Activated T-cell treated with anti-CD3 and anti-CD28 coated beads, Interleukin-2, amount 50 U/mL, for 48 hours (primary cell): ENCODE results near the gene PSME1.
"Not testable (repeated sequence)": the region's sequence is repeated elsewhere in the genome, so short reads cannot be mapped to it uniquely, and the experiment has no call there.

Experiments
- DNase-seq, 2 experiments: peaks; one replicate each; pipeline ENCODE4 v3.0.0-alpha.2; 2020

PSME1 gene

DNA sequence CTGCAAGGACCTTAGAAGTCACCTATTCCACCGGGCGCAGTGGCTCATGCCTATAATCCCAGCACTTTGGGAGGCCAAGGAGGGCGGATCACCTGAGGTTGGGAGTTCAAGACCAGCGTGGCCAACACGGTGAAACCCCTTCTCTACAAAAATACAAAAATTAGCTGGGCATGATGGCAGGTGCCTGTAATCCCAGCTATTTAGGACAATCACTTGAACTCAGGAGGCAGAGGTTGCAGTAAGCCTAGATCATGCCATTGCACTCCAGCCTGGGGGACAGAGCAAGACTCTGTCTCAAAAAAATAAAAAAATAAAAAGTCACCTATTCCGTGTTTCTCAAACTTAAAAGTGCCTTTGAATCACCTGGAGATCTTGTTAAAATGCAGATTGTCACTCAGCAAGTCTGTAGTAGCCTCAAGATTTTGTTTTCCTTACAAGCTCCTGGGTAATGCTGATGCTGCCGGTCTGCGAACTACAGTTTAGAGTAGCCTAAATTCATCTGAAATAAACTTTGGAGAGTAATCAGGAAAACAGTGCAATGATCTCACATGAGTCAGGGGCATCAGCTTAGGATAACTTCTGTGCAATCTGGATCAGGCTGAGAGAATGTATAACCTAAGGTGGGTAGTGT lies 30.3 kb upstream of the PSME1 start:
- not testable (repeated sequence) for DNase-seq

DNA sequence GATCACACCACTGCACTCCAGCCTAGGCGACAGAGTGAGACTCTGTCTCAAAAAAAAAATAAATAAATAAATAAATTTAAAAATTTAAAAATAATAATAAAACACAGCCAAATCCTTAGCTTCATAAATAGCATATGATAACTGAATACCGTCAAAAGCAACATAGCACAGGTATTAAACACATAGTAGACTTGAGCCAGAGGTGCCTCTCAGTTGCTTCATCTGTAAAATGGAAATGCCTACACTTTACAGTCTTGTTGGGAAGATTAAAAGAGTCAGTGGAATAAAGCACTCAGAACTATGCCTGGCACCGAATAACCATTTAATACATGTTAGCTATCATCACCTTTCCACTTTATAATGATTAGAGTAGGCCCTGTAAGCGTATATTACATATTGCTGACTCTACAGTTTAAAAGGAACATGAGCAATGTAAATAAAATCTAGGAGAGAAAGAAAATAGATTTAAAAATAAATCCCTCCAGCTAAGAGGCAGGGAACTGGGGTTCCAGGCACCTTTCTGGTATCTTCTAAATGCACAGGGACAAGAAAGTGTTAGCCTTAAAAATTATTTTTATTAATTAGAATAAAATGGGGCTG lies 29.2 kb upstream of the PSME1 start:
- DNase-seq, result no peak

DNA sequence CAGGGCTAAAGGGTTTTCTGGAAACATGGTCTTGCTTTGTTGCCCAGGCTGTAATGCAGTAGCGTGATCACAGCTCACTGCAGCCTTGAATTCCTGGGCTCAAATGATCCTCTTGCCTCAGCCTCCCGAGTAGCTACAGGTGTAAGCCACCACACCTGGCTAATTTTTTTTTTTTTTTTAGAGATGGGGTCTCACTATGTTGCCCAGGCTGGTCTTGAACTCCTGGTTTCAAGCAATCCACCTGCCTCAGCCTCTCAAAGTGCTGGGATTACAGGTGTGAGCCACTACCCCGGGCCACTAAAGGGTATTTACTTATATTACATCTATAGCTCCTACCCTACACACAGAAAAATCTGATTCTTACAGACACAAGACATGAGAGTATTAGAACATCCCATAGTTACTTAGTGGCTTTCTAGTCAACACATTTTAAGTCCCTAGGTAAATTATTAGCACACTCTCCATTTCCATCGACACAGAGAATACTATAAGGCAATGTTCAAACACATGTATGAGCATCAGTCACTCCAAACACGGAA lies 27.6 kb upstream of the PSME1 start:
- no peak for DNase-seq

DNA sequence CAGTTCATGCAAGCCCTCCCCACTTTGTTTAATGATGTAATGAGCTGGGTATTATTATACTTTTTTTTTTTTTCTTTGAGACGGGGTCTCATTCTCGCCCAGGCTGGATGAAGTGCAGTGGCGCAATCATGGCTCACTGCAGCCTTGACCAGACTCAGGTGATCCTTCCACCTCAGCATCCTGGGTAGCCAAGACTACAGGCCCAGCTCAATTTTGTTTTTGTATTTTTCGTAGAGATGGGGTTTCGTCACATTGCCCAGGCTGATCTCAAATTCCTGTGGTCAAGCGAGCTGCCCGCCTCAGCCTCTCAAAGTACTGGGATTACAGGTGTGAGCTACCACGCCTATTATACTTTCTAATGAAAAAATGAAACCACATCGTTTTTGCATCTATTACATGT lies 25.9 kb upstream of the PSME1 start:
- DNase-seq, result no peak

DNA sequence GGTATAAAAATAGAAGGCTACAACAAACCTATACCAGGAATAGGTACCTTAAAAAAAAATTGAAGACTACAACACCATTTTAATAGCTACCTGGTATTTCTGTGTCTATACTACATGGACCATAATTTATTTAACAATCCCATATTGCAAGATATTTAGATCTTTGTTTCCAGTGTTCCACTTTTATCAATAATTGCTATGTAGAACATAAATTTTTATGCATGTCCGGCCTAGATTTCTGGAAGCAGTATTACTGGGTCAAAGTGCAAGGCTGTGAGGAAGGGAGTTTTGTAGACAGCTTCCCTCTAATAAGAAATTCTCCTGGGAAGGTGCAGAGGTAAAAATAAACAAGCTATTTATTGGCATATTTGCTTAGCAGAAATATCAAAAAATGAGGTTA lies 25.5 kb upstream of the PSME1 start:
- no peak for DNase-seq

DNA sequence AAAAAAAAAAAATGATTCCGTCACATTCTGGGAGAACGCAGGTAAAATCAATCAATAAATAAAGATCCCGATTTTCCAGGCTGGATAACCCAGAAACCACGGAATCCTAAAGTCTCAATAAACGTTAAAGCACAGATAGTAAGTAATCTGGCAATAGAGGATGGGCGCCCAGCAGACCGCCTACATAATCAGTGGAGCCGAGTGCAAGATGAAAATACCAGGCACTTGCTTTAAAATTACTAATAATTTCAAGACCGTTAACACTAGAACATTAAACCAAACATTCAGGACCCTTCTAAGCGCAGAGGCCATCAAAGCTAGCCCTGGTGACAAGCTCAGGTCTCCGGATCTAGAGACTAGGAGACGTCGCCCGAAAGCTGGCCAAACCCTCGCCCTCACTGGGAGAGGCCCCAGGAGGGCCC lies 22.6 kb upstream of the PSME1 start:
- no peak for DNase-seq

DNA sequence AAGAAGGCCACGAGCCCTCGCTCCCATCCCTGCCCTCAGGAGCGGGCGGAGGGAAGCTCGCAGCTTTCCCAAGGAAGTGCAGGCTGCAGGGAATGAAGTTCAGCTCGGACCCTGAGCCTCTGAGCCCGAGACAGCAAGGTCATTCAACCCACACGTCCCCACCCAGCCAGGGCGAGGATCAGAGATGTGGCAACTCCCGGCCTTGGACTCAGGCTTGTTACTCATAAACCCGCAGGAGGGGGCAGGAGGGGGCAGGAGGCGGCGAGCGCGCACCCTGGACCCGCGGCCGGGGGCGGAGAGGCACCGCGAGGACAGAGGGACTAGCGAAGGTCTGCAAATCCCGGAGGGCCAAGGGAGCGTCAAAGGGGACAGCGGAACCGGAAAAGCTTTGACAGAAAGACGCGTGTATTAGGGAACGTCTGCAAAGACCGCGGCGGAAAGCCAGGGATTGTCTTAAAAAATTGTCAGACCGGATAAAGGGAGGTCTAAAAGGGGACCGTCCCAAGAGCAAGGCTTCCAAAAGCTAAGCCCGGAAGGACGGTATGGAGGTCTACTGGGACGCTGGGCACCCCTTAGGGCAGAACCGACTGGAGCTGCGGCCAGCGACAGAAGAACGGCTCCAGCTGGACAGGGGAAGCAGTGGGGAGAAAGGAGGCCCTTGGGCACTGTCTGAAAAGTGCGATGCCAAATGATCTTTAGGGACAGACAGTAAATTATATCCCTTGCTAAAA lies 22.0 kb upstream of the PSME1 start:
- DNase-seq, result peak; percentile 88

DNA sequence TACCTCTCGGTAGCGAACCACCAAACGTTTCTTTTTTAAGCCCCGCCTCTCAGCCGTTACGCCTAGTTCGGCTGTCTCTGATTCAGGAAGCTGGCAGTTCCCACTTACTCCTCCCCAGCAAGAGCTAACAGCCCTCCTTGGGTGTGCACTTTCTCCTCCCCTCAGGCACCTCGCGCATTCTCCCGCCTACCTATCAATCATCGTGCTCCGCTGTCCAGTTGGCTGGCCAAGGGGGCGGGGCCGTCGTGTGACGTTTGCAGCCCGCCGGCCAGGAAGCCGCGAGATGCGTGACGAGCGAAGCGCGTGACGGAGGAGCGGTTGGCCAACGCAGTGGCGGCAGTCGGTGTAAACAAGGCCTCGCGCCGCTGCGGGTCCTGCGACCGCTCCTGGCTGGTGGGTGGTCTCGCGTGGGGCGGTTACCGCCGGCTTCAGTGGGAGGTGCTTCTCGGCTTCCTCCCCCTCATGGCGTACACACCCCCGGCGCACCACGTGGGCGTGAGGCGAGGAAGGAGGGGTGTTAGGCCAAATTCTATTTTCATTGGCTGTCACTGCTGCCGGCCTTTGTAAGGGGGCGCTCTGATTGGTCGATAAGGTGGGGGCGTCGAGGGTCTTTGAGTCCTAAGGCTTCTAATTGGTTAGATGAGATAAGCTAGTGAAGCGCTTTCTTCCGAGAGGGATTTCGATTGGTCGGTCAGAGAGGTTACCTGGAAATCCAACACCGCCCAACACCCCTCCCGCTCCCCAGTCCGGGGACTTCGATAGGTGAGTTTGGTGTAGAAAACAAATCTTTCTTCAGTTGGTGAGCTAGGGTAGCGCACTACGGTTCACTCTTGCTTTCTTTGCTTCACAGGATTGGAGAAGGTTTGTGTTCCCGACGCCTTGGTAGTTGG lies 21.2 kb upstream of the PSME1 start, which contains the start of the genes DCAF11 and NRL:
Gene DCAF11 (plus strand): TSS at position 246 of the 890 bp plus-strand sequence. CDS start 818 bp downstream, outside the sequence.
Gene NRL (minus strand): TSS at position 418 of the 890 bp plus-strand sequence. CDS start 32,101 bp downstream, outside the sequence.
- peak; percentile 98 to 99 for DNase-seq

DNA sequence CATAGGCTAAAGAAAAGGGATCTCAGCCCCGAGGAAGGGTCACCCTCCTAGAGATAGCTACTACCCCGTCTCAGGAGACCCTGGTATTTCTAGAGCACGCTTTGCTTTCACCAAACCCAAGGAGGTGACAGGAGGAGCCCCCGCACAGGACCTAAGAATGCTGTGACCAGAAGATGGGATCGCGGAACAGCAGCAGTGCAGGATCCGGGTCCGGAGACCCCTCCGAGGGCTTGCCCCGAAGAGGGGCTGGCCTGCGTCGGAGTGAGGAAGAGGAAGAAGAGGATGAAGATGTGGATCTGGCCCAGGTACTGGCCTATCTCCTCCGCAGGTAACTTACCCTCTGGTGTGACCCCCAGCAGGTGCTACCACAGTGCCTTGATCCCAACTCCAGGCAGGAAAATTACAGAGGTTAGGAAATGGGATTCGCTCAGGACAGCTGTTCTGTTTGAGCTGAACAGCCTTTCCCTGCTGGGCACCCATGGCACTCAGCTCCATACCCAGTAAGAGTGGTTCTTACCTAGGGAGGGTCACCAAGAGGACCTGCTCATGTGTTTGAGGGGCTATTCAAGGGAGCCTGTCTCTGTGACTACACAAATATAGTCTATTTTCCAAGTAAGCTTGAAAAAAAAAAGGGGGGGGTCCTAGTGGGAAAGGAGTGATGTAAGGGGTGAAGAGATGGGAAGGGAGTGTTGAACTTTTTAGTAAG lies 20.4 kb upstream of the PSME1 start:
- DNase-seq, result no peak

DNA sequence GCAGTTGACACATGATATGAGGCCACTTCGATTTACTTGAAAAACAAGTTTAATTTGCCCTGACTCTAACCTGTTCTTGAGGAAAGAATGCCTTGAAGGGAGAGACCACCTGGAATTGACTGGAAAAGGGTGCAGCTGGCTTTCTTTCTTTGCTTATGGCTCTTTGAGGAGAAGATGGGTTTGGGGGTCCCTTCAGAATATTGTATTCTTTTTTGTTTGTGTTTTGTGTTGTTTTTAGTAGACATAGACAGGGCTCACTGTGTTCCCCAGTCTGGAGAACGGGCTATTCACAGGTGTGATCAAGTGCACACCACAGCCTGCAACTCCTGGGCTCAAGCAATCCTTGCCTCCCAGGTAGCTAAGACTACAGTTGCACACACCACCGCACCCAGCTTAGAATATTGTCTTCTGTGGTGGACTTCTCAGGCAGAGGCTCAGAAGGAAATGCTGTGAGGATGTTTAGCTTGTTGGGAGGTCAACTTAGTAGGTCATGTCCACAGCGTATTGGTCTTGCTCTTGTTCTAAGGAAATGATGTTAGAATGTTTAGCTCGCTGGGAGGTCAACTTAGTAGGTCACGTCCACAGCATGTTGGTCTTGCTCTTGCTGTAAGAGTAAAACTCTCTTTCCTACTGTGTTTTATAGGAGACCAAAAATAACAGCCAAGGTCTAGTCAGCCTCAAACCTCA lies 19.7 kb upstream of the PSME1 start:
- DNase-seq, result no peak

DNA sequence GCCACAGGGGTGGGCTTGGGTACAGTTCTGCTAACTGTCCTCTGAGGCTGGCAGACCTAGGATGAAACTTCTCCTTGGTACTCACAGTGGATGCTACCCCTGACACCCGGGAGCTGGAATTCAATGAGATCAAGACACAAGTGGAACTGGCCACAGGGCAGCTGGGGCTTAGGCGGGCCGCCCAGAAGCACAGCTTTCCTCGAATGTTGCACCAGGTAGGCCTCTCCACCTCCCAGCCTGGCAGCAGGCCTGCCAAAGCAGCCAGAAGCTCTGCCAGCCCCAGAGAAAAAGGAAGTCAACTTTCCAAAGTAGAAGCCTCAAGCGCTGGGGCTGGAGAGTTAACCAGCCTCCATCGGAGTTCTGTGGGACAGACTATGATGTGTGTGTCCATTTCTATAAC lies 18.8 kb upstream of the PSME1 start:
- DNase-seq, result no peak

DNA sequence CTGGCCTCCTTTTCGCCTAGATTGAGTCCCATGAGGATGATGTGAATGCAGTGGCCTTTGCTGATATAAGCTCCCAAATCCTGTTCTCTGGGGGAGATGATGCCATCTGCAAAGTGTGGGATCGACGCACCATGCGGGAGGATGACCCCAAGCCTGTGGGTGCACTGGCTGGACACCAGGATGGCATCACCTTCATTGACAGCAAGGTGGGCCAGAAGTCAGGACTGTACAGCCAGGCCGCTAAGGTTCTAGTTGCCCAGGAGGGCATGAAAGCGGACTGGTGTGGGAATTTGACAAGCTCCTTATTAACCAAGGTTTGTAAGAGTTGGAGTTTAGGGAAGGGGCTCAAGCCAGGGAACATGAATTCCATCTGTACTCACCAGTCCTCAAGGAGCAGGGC lies 16.3 kb upstream of the PSME1 start:
- DNase-seq, result no peak

DNA sequence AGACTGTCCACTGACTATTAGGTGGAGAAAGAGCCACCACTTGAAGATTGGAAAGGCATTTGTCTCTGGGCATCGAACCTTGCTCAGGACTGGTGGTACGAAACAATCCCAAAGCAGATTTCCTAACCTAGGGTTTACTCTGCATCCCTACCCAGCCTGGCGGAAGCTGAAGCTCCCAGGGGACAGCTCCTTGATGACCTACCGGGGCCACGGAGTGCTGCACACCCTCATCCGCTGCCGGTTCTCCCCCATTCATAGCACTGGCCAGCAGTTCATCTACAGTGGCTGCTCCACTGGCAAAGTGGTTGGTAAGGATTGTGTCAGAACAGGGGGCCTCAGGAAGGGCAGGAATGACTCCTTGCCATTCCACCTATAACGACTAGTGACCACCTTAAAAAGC lies 14.8 kb upstream of the PSME1 start:
- DNase-seq, result no peak

DNA sequence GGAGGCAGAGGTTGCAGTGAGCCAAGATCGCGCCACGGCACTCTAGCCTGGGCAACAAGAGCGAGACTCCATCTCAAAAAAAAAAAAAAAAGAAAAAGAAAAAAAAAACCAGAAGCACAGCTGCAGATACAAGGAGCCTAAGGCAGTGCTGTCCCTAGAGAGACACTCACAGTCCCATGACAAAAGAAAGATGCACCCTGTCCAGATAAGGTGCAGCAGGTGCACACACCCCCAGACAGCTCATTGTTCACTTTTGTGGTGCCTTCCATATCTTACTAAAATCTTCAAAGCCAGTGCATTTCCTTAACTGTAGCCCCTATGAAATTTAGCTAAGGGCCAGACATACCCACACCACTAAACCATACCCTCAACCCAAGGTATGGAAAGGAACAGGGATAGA lies 13.6 kb upstream of the PSME1 start:
- DNase-seq, result no peak

DNA sequence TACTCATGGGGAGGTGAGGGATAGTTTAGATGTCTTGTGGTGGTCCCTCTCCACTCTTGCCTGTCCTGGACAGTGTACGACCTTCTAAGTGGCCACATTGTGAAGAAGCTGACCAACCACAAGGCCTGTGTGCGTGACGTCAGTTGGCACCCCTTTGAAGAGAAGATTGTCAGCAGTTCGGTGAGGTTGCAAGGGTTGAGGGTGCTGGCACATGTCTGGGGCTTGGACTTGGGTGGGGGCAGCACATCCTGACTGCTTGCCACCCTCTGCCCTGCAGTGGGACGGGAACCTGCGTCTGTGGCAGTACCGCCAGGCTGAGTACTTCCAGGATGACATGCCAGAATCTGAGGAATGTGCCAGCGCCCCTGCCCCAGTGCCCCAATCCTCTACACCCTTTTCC lies 13.1 kb upstream of the PSME1 start:
- no peak for DNase-seq

DNA sequence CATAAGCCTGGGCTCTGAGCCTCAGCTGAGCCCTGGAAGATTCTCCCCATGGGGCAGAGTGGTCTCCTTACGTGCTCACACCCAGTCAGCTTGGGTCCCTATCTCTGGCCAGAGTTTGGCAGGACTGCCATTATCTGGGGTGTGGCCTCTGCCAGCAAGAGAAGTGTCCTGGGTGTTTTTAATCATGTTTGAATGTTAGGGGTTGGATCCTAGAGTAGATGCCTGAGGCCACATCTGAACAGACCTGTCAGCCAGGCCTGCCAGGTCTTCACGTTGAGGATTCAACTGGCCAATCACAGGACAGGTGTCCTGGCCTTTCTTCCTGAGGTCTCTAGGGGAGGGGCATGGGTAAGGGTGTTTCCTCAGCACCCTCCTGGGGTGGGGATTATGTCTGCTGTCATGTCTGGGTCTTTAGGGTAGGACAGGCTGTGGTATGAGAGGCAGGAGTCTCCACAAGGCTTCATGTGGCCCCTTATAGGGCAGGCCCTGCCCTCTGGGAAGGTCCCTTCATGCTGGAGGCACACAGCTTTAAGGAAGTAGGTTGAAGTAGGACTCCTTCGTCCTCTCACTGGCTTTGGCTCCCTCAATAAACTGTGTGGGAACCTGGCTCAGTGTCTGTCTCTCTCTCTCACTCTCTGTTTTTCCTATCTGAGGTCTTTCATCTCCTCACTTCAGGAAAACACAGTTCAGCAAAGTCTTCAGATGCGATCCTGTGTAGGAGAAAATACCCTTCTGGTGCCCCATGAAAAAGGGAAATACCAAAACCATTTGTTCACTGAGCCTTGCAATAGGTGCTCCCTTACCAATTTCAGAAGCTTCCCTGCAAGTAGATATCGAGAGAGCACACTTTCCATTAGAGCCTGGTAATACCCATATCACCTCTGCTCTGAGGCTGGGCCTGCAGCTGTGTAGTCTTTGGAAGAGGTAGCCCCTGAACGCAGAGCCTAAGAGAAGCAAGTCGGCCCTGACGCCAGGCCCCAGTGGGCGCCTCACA lies 12.3 kb upstream of the PSME1 start:
- DNase-seq, result no peak

DNA sequence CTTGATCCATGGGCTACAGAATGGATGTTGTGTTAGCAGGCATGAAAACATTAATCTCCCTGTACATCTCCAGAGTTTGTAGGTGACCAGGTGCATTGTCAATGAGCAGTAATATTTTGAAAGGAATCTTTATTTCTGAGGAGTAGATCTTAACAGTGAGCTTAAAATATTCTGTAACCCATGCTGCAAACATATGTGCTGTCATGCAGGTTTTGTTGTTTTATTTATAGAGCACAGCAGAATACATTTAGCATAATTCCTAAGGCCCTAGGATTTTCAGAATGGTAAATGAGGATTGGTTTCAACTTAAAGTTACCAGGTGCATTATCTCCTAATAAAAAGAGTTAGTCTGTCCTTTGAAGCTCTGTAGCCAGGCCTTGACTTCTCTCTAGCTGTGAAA lies 9.1 kb upstream of the PSME1 start:
- no peak for DNase-seq

DNA sequence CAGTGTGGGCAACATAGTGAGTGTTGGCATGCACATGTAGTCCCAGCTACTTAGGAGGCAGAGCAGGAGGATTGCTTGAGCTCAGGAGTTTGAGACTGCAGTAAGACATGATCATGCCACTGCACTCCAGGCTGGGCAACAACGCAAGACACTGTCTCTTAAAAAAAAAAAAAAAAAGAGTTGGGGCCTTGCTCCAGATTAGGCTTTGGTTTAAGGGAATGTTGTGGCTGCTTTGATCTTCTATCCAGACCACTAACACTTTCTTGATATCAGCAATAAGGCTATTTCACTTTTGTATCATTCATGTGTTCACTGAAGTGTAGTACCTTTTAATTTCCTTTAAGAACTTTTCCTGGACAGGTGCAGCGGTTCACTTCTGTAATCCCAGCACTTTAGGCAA lies 8.3 kb upstream of the PSME1 start:
- no peak for DNase-seq

DNA sequence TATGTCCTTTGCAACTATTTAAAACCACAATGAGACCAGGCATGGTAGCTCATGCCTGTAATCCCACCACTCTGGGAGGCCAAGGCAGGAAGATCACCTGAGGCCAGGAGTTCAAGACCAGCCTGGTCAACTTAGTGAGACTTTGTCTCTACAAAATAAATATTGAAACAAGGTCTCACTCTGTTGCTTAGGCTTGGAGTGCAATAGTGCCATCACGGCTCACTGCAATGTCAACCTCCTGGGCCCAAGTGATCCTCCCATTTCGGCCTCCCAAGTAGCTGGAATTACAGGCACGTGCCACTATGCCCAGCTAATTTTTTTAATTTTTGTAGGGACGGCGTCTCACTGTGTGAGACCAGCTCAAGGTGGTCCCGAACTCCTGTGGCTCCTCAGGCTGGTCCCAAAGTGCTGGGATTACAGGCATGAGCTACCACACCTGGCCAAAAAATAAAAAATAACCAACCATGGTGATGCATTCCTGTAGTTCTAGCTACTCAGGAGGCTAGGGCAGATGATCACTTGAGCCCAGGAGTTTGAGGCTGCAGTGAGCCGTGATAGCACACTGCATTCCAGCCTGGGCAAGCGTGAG lies 6.5 kb upstream of the PSME1 start:
- no peak for DNase-seq

DNA sequence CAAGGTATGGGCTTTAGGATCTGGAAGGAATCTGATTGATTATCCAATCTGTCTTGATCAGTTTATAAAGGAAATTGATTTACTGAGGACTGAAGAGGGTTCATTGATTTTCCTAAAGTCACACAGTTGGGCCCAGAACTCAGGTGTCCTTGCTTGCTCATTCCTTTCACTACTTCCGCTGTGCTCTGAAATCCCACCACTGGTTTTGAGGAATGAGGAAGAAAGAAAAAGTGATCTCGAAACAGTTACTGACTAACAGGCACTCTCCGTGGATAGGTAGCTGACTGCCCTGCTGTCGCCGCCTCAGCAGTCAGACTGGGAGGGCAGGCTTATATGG lies 5.6 kb upstream of the PSME1 start, which contains the start of gene FITM1:
Gene FITM1 (plus strand): TSS at position 280 of the 337 bp plus-strand sequence. CDS start 905 bp downstream, outside the sequence.
- no peak for DNase-seq
